Suppressor macrophage treated with lipopolysaccharide for 4 hours (primary cell): ENCODE data around the gene STX10.

Experiments
- DNase-seq: peaks from one replicate; pipeline ENCODE4 v3.0.0-alpha.2; 2020

The STX10 gene

GRCh38 chr19:13117772-13118423 is 32.3 kb downstream of the STX10 start, which contains the start of gene NACC1:
NACC1 (plus strand) TSS chr19:13118264; CDS start chr19:13135208, 16,944 bp downstream.
- peak; percentile 96 for DNase-seq

DNA sequence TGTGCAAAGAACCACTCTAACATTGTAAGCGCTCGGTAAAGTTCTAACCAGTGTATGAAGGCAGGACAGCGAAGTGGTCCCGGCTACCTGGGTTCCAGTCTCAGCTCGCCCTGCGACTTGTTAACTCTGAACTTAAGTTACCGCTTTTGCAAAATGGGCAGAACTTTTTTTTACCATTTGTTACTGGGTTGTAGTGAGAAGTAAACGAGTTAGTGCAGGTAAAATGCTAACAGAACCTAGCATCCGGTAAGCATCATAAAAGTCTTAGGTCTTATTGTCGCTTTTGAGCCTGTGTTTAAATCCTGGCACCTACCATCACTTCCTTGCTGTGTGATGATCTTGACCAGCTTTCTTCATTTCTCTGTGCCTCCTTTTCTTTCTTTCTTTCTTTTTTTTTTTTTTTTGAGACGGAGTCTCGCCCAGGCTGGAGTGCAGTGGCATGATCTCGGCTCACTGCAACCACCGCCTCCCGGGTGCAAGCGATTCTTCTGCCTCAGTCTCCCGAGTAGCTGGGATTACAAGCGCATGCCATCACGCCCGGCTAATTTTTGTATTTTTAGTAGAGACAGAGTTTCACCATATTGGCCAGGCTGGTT is 32.9 kb downstream of the STX10 start:
- DNase-seq = no peak

GRCh38 chr19:13116282-13117175 is 33.6 kb downstream of the STX10 start, which contains the start of gene TRMT1:
TRMT1 (minus strand) TSS chr19:13116740; CDS start chr19:13116399, 341 bp downstream.
- DNase-seq = peak; percentile 95

GRCh38 chr19:13115936-13116281 is 34.3 kb downstream of the STX10 start:
- DNase-seq = no peak

DNA sequence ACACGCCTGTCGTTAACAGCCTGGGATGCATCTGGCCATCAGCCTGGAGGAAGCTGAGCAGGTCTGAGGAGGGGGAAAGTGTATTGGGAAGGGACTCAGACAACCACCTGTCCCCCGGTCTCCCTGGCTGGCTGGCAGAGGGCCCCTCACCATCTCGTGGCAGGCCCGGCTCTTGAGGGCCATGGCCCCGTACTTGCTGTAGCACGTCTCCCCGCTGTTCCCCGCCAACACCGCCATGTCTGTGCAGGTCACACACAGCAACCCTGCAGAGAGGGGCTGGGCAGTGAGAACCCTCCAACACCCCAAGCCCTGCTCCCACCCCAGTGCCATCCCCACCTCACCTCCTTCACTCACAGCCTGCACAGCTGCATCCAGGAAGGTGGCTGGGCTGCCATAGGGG is 37.6 kb downstream of the STX10 start:
- no peak for DNase-seq

- no peak for DNase-seq
Observed at GRCh38 chr19:13110099-13110610, 40.0 kb downstream of the STX10 start.

DNA sequence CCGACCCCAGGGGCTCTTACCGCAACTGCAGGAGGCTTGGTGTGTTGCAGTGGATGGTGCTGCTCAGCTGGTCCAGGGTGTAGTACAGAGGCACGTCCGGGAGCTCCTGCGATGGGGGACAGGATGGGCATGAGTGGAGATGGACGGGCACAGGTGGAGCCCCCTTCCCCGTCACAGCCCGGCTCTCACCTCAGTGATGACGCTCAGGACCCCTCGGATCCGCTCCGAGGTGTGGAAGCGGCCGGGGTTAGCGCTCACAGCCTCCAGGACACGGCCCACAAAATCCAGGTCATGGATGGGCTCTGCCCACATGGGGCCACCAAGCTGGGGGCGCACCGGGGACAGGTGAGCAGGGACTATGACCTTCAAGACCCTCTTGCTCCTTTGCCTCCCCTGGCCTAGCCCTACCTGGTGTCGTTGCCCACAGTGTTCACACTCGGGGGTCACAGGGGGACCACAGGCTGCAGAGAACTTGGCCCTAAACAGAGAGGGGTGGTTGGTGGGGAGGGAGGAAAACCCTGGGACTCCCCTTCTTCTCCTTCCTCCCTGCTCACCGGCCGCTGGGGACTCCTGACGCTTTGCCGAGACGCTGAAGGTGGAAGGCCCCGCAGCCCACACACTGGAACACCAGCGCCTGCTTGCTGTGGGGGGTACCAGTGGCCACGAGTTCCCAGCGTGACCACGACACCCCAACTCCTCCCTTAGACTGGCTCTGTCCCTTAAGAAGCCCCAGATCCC is 40.6 kb downstream of the STX10 start:
- no peak for DNase-seq

DNA sequence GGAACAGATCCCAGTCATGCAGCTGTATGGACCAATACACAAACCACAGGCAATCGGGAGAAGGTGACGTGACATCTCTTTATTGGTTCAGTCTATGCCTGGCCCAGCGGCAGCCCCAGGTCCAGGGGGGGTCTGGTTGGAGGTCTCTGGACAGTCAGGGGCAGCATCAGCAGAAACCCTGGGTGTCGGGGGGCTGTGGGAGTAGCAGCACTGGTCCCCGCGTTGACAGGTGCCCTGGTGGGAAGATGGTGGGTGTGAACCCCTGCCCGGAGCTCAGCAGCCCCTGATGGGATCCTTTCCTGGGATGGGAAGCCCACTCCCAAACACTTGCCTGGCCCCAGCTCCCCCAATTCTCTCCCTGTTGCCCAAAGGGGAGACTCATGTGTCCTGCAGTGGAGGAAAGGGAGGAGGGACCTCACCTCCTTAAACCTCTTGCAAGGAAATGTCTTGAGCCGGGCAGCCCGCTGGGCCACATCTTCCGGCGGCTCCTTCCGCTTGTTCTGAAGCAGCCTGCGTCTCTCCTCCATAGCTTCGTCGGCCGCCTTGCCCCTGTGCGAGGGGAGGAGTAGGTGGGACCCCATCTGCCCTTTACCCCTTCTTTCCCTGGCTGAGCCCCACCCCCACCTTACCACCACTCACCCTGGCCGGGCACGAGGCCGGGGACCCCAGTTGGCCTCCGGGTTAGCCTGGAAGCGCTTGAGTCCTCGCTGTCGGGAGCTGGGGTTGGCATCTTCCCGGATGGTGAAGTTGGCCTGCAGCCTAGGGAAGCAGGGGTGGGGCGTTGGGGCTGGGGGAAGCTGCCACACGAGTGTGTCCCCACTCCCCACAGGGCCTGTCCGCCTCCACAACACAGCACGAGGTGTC is 45.1 kb downstream of the STX10 start:
- no peak for DNase-seq

DNA sequence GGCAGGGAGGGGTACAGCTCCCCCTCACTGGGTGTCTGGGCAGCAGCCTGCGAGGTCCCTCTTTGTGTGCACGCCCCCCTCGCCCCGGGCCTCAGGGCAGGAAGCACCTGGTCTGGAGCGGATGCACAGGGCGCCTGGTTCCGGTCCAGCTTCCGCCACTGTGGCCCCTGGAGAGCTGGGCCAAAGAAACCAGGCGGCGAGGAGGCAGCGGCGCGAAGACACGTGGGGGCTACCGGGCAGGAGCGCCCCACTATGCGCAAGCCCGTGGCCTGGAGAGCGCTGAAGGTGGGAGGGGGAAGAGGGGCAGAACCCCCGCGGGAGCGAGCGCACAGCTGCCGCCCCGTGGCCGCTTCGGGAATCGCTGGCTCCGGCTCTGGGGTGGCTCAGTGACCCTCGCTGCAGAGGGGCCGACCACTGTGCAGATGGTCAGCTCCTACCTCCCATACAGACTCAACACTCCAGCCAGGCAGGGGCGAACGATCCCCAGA is 45.8 kb downstream of the STX10 start:
- peak; percentile 56 for DNase-seq

DNA sequence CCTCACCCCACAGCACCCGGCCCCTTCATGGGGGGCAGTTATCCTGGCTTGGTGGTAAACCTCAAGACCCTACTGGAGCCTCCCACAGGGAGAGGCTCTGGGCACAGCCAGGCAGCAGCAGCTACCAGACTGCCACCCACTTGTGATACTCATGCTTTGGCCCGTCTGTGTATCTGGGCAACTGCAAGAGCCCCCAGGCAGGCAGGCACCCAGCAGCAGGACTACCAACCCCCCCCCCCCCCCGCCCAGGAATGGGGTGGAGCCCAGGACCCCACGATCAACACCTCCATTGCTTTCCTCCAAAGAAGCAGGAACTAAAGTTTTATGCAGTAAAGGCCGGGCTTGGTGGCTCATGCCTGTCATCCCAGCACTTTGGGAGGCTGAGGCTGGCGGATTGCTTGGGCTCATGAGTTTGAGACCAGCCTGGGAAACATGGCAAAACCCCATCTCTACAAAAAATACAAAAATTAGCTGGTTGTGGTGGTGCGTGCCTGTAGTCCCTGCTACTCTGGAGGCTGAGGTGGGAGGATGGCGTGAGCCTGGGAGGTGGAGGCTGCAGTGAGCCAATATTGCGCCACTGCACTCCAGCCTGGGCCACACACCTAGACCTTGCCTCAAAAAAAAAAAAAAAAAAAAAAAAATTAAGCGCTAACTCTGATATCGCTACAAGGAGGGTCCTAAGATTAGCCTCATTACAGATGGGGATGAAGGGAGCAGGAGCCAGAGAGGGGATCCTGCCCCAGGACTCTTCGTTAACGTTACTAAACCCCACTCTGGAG is 46.4 kb downstream of the STX10 start:
- DNase-seq = no peak

DNA sequence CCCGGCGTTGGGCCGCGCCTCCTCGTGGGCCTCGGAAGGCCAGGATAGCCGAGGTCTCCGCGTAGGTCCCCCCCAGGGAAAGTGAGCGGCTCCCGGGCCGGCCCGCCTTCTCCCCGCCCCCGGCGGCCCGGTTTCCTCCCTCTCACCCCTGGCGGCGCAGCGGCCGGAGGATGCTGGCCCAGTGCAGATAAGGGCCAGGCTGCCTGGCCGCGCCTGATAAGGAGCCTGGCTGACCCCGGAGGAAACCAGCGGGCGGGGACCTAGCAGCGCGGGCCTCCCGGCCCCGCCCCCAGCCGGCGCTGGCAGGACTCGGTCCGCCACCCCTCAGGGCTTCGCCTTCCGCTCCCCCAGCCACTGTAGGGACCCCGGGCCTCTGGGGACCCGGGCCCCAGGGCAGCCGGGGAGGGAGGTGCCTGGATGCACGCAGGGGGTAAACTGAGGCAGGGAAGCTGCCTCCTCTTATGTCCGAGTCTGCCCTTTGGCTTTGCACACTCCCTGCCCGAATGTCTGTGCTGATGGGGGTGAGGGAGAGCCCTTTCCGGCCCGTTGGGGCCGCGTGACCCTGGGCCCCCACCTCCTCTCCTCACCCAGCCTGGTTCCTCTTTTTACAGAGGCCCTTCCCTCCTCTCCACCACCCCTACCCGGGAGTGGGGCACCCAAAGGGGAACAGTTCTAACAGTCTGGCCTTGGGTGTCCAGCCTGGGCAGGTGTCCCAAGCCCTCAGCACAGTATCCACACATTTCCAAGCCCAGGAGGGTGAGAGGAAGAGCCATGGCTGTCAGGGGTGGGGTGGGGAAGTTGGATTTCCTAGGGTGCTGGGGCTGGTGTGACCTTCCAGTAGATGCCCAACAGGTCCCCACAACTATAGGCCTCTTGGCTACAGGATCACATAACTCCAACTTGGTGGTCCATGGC is 47.3 kb downstream of the STX10 start, which contains the start of gene LYL1:
LYL1 (minus strand) TSS at position 193 of the 915 bp plus-strand sequence. CDS start 1,687 bp downstream, outside the sequence.
- peak; percentile 73 for DNase-seq

- no peak for DNase-seq
Observed at GRCh38 chr19:13102416-13102665, 47.8 kb downstream of the STX10 start.

- no peak for DNase-seq
Observed at GRCh38 chr19:13101590-13102415, 48.4 kb downstream of the STX10 start.

DNA sequence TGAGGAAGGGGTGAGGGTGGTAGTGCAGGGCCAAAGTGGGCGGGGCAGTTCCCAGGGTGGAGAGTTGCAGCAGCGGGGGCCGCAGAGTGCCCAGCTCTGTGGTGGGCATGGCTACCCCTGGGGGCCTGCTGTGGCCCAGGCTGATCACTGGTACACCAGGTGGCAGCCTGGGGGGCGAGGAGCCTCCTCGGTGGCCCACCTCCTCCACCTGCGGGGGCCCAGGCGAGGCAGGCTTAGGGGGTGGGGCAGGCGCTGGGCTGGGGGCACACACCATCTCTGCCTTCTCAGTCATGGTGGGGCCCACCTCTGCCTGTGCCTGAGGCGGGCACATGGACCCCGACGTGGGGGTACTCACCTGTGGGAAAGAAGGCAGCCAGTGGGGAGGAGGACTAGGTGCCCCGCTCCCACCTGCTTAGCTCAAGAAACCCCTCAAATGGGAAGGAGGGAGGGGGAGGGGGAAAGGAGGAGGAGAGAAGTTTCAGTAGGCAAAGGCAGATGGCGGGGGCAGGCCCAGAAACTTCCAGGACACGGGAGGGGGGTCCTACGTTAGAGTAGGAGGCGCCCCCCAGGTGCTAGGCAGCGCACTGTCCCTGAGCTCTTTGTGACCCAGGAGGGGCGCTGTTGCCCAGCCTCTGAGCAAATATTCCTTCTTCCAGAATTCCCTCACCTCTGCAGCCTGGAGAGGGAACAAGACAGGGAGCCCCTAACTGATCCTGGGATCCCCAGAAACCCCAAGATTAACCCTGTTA is 49.2 kb downstream of the STX10 start:
- no peak for DNase-seq

GRCh38 chr19:13100031-13100588 is 50.1 kb downstream of the STX10 start:
- DNase-seq = peak; percentile 77

- DNase-seq = peak; percentile 86
Observed at GRCh38 chr19:13099073-13099999, 50.8 kb downstream of the STX10 start.
